ENCODE results near the gene NFATC2. TPM values are rescaled to one million over a fixed set of nuclear protein-coding genes. Genes with fewer than 3 reads are reported as not detected.

The NFATC2 gene
- total RNA-seq, 1 experiment from 2014 or later = 0.61 TPM

GRCh38 chr20:51446230-51446629 lies 96.3 kb downstream of the NFATC2 start:
- H3K4me1 ChIP-seq (ENCODE audit: insufficient read depth, low read length) = no peaks in the 10 kb centered on the region
- no peaks in the 10 kb centered on the region for H3K9me3 ChIP-seq (ENCODE audit: control insufficient read depth, low read depth, low read length)
- H4K5ac ChIP-seq (ENCODE audit: insufficient read length, low read depth, low read length) = no peak overlapping the region
- no peak overlapping the region for H4K91ac ChIP-seq (ENCODE audit: insufficient read length, low read depth, low read length)
- H3K56ac ChIP-seq (ENCODE audit: insufficient read length, low read depth, low read length) = no peak overlapping the region
- H3K23me2 ChIP-seq (ENCODE audit: insufficient read length, low read depth, low read length, poor library complexity, severe bottlenecking) = no peaks in the 10 kb centered on the region
- DNase-seq = no peak
- no peak for TF ChIP-seq CTCF (conservative IDR thresholded peaks at IDR 0.05)
- H4K8ac ChIP-seq (replicated peaks; ENCODE audit: insufficient read length, low read depth, low read length) = no peak overlapping the region
- H3K14ac ChIP-seq (ENCODE audit: insufficient read depth, low read length) = no peak overlapping the region
- no peaks in the 10 kb centered on the region for H3K9me3 Mint-ChIP-seq
- no peak overlapping the region for H3K4me2 ChIP-seq (ENCODE audit: insufficient read depth, insufficient read length, low read length)
- H2BK5ac ChIP-seq (ENCODE audit: insufficient read length, low read length) = no peak overlapping the region
- H4K20me1 ChIP-seq (ENCODE audit: control insufficient read depth, insufficient read depth, insufficient read length) = no peaks in the 10 kb centered on the region
- H2BK120ac ChIP-seq (ENCODE audit: low read depth, low read length, poor library complexity, severe bottlenecking) = no peak overlapping the region
- no peaks in the 10 kb centered on the region for H3K36me3 Mint-ChIP-seq (ENCODE audit: insufficient read depth in 1 of 3, low read depth in 3 of 3)
- no peak overlapping the region for H3K27ac Mint-ChIP-seq
- no peaks in the 10 kb centered on the region for H3K79me2 ChIP-seq (ENCODE audit: insufficient read depth, low read length)
- peaks cover 4% of the 10 kb centered on the region for H3K27me3 Mint-ChIP-seq (ENCODE audit: low read depth)
- no CpG with 5 or more reads among the region's 2 CpGs for WGBS (ENCODE audit: extremely low coverage, insufficient read length, low lambda C conversion rate)
- H2AFZ ChIP-seq (ENCODE audit: low read length) = no peak overlapping the region
- no peak overlapping the region for H2AK5ac ChIP-seq (ENCODE audit: insufficient read length, low read length)
- H2BK20ac ChIP-seq (ENCODE audit: low read depth, low read length, poor library complexity, severe bottlenecking) = no peak overlapping the region
- no peak overlapping the region for H3T11ph ChIP-seq (ENCODE audit: low read length)
- peaks cover 18 to 25% of the 10 kb centered on the region in 2 experiments for H3K4me1 Mint-ChIP-seq
- no peak overlapping the region for H3K9ac ChIP-seq (ENCODE audit: extremely low read depth, insufficient read length, low read length)
- no peak overlapping the region for H3K27ac ChIP-seq (ENCODE audit: insufficient read length, low read depth, low read length)
- no peak overlapping the region for H2BK12ac ChIP-seq (ENCODE audit: insufficient read length, low read depth, low read length)
- H3K4ac ChIP-seq (ENCODE audit: low read depth, low read length) = no peak overlapping the region
- no peaks in the 10 kb centered on the region for H3K79me1 ChIP-seq (ENCODE audit: insufficient read depth, low read depth, low read length, poor library complexity, severe bottlenecking)
- no peaks in the 10 kb centered on the region for H3K27me3 ChIP-seq (ENCODE audit: insufficient read depth, low read length)
- H3K23ac ChIP-seq (ENCODE audit: insufficient read length, low read depth, low read length) = no peak overlapping the region
- no peak overlapping the region for H2BK15ac ChIP-seq (ENCODE audit: low read depth, low read length)
- H3K18ac ChIP-seq (ENCODE audit: insufficient read length, low read depth, low read length) = no peak overlapping the region
- H3K4me3 Mint-ChIP-seq = no peak overlapping the region
